ENCODE data around the gene MRPL42. TPM values are rescaled to one million over a fixed set of nuclear protein-coding genes. Genes with fewer than 3 reads are reported as not detected.

Gene MRPL42
- total and polyA plus RNA-seq, 2 experiments from 2014 or later, result 41.5 to 92.5 TPM

- Histone ChIP-seq H3K27me3 (peaks cover 21% of the 10 kb centered on the region), H3K4me1 (ENCODE audit: low read depth) (peaks cover 5% of the 10 kb centered on the region), H3K9me3 (ENCODE audit: low read depth) (no peaks in the 10 kb centered on the region), H3K36me3 (no peaks in the 10 kb centered on the region), H3K4me3 (no peak overlapping the region), H3K27ac (no peak overlapping the region)
- no peak for DNase-seq (ENCODE audit: low read depth in 1 of 2, low spot score in 1 of 2)
- TF ChIP-seq CTCF (IDR thresholded peaks at IDR 0.05; ENCODE audit: low read depth, low read length), result no peak
These were observed 15.7 kb upstream of the MRPL42 start for GRCh38 chr12:93451423-93452158.

- H3K4me3 ChIP-seq, result no peak overlapping the region
- H3K27ac ChIP-seq, result no peak overlapping the region
- peaks cover 3% of the 10 kb centered on the region for H3K4me1 ChIP-seq (ENCODE audit: low read depth)
- DNase-seq (ENCODE audit: low read depth in 1 of 2, low spot score in 1 of 2), result no peak
- no peaks in the 10 kb centered on the region for H3K36me3 ChIP-seq
- TF ChIP-seq CTCF (IDR thresholded peaks at IDR 0.05; ENCODE audit: low read depth, low read length), result no peak
- peaks cover 23% of the 10 kb centered on the region for H3K27me3 ChIP-seq
- H3K9me3 ChIP-seq (ENCODE audit: low read depth), result no peaks in the 10 kb centered on the region
These were observed 13.7 kb upstream of the MRPL42 start for GRCh38 chr12:93453633-93454032.

GRCh38 chr12:93456077-93456476 lies 11.2 kb upstream of the MRPL42 start:
- peaks cover 23% of the 10 kb centered on the region for H3K27me3 ChIP-seq
- no peak for DNase-seq (ENCODE audit: low read depth in 1 of 2, low spot score in 1 of 2)

GRCh38 chr12:93459097-93459496 lies 8.2 kb upstream of the MRPL42 start:
- no peak for TF ChIP-seq CTCF (IDR thresholded peaks at IDR 0.05; ENCODE audit: low read depth, low read length)
- Histone ChIP-seq H3K4me3 (no peak overlapping the region), H3K36me3 (no peaks in the 10 kb centered on the region), H3K4me1 (ENCODE audit: low read depth) (no peaks in the 10 kb centered on the region), H3K27me3 (peaks cover 7% of the 10 kb centered on the region), H3K27ac (no peak overlapping the region), H3K9me3 (ENCODE audit: low read depth) (no peaks in the 10 kb centered on the region)
- DNase-seq (ENCODE audit: low read depth in 1 of 2, low spot score in 1 of 2), result no peak

More at GRCh38 chr12:93456077-93456476, 11.2 kb upstream of the MRPL42 start:
- Histone ChIP-seq H3K4me1 (ENCODE audit: low read depth) (no peaks in the 10 kb centered on the region), H3K9me3 (ENCODE audit: low read depth) (no peaks in the 10 kb centered on the region), H3K27ac (no peak overlapping the region), H3K36me3 (no peaks in the 10 kb centered on the region), H3K4me3 (no peak overlapping the region)
- no peak for TF ChIP-seq CTCF (IDR thresholded peaks at IDR 0.05; ENCODE audit: low read depth, low read length)

GRCh38 chr12:93460003-93460402 lies 7.3 kb upstream of the MRPL42 start:
- no peaks in the 10 kb centered on the region for H3K36me3 ChIP-seq
- peaks cover 3% of the 10 kb centered on the region for H3K27me3 ChIP-seq
- TF ChIP-seq CTCF (IDR thresholded peaks at IDR 0.05; ENCODE audit: low read depth, low read length), result no peak
- H3K9me3 ChIP-seq (ENCODE audit: low read depth), result no peaks in the 10 kb centered on the region
- no peak for DNase-seq (ENCODE audit: low read depth in 1 of 2, low spot score in 1 of 2)
- H3K4me3 ChIP-seq, result no peak overlapping the region
- H3K27ac ChIP-seq, result no peak overlapping the region
- H3K4me1 ChIP-seq (ENCODE audit: low read depth), result no peaks in the 10 kb centered on the region
